Neural crest cell (in vitro differentiated cells): ENCODE results near the gene CXCR3. TPM values are rescaled to one million over a fixed set of nuclear protein-coding genes. Genes with fewer than 3 reads are reported as not detected.

ENCODE experiments used
- DNase-seq: peaks from one replicate; pipeline ENCODE4 v3.0.0; 2021; ENCODE audit warnings: low read depth, mixed read lengths, low spot score
- H3K27ac Mint-ChIP-seq: one replicate; pipeline ENCODE4 v1.8.0; 2021; ENCODE audit warnings: mild to moderate bottlenecking, mixed read lengths; ENCODE audit not compliant: unreplicated experiment
- H3K27me3 Mint-ChIP-seq: 2 replicates; pipeline ENCODE4 v1.8.0; 2021; ENCODE audit warnings: low read depth, mild to moderate bottlenecking, mixed read lengths
- H3K36me3 Mint-ChIP-seq: 2 replicates; pipeline ENCODE4 v1.8.0; 2021; ENCODE audit warnings: low read depth, mild to moderate bottlenecking, mixed read lengths
- H3K4me1 Mint-ChIP-seq: 2 replicates; pipeline ENCODE4 v1.8.0; 2021; ENCODE audit warnings: mixed read lengths
- H3K4me3 Mint-ChIP-seq: one replicate; pipeline ENCODE4 v1.8.0; 2021; ENCODE audit warnings: mild to moderate bottlenecking, mixed read lengths
- H3K9me3 Mint-ChIP-seq: 2 replicates; pipeline ENCODE4 v1.8.0; 2021; ENCODE audit warnings: mixed read lengths
- total RNA-seq: library from RNA; stranded (reverse); gene quantifications from 2 replicates; pipeline ENCODE4 v1.2.1, GENCODE V29; 2021
- TF ChIP-seq, protein P1 (sequence below): fragments of 200-600 bp; sonication (generic); conservative IDR thresholded peaks from 2 replicates; pipeline ENCODE4 v1.5.0; 2021; ENCODE audit warnings: antibody characterized with exemption, mild to moderate bottlenecking

Gene CXCR3
- total RNA-seq, 1 donor from 2014 or later, result not detected

GRCh38 chrX:71586929-71587328 is 31.4 kb downstream of the CXCR3 start:
- H3K27ac Mint-ChIP-seq, result no peak overlapping the region
- TF ChIP-seq, protein P1, sequence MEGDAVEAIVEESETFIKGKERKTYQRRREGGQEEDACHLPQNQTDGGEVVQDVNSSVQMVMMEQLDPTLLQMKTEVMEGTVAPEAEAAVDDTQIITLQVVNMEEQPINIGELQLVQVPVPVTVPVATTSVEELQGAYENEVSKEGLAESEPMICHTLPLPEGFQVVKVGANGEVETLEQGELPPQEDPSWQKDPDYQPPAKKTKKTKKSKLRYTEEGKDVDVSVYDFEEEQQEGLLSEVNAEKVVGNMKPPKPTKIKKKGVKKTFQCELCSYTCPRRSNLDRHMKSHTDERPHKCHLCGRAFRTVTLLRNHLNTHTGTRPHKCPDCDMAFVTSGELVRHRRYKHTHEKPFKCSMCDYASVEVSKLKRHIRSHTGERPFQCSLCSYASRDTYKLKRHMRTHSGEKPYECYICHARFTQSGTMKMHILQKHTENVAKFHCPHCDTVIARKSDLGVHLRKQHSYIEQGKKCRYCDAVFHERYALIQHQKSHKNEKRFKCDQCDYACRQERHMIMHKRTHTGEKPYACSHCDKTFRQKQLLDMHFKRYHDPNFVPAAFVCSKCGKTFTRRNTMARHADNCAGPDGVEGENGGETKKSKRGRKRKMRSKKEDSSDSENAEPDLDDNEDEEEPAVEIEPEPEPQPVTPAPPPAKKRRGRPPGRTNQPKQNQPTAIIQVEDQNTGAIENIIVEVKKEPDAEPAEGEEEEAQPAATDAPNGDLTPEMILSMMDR, result no peak
- H3K36me3 Mint-ChIP-seq, result peaks cover 2% of the 10 kb centered on the region
- H3K4me3 Mint-ChIP-seq, result no peak overlapping the region
- H3K4me1 Mint-ChIP-seq, result peaks cover 5% of the 10 kb centered on the region
- peaks cover 7% of the 10 kb centered on the region for H3K9me3 Mint-ChIP-seq
- no peak for DNase-seq
- no peaks in the 10 kb centered on the region for H3K27me3 Mint-ChIP-seq

DNA sequence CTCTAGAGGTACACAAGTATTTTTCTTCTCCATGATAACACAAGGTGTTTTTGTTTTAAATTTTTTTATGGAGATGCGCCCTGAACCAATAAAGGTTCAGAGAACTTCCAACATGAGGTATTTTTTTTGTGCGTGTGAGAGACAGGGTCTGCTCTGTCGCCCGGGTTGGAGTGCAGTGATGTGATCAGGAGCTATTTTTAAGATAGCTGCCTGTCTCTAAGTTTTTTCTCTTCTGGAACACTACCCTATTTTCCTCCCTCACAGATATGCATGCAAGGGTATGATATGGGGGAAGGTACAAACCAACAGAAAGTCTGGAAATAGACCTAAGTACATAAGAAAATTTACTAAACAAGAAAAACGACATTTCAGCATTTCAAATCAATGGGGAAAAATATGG is 37.1 kb downstream of the CXCR3 start:
- no peak for DNase-seq
- H3K9me3 Mint-ChIP-seq, result peaks cover 7% of the 10 kb centered on the region
- H3K4me1 Mint-ChIP-seq, result no peaks in the 10 kb centered on the region
- H3K36me3 Mint-ChIP-seq, result peaks cover 20% of the 10 kb centered on the region
- H3K4me3 Mint-ChIP-seq, result no peak overlapping the region
- TF ChIP-seq, protein P1, result no peak
- H3K27ac Mint-ChIP-seq, result no peak overlapping the region
- H3K27me3 Mint-ChIP-seq, result no peaks in the 10 kb centered on the region

- Mint-ChIP-seq H3K4me3 (no peak overlapping the region), H3K27me3 (no peaks in the 10 kb centered on the region), H3K36me3 (peaks cover 23% of the 10 kb centered on the region), H3K4me1 (no peaks in the 10 kb centered on the region), H3K9me3 (peaks cover 5% of the 10 kb centered on the region), H3K27ac (no peak overlapping the region)
- no peak for DNase-seq
- TF ChIP-seq, protein P1, result no peak
Measured at GRCh38 chrX:71579990-71580380, 38.3 kb downstream of the CXCR3 start.

DNA sequence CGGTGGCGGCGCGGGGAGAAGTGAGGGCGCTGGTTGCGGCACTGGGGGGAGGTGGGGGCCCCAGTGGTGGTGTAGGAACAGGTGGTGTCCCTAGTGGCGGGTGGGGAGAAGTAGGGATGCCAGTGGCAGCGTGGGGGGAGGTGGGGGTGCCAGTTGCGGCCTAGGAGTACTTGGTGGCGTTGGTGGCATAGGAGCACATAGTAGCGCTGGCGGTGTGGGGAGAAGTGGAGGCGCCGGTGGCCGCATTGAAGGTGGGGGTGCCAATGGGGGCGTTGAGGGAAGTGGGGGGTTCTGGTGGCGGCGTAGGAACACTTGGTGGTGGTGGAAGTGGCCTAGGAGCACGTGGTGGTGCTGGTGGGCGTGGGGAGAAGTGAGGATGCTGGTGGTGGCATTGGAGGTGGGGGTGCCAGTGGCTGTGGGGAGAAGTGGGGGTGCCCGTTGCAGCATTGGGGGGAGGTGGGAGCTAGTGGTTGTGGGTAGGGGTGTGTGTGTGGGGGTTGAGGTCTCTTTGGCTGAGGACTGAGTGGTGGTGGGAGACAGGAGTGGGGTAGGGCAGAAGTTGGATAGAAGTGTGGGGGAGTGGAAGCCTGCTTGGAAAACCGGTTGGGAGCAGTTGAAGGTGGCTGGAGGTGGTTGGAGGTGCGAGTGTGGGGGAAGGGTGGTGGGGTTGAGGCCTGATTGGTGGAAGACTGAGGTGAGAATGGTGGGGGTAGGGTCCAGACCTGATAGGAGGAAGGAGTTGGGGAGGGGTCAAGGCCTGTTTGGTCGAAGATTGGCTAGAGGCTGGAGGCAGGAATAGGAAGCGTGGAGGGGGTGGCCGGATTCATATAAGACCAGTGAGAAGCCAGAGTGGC is 38.9 kb downstream of the CXCR3 start:
- no peak overlapping the region for H3K4me3 Mint-ChIP-seq
- H3K9me3 Mint-ChIP-seq, result peaks cover 5% of the 10 kb centered on the region
- H3K27ac Mint-ChIP-seq, result no peak overlapping the region
- TF ChIP-seq, protein P1, result no peak
- no peaks in the 10 kb centered on the region for H3K4me1 Mint-ChIP-seq
- DNase-seq, result no peak
- no peaks in the 10 kb centered on the region for H3K27me3 Mint-ChIP-seq
- H3K36me3 Mint-ChIP-seq, result peaks cover 23% of the 10 kb centered on the region

DNA sequence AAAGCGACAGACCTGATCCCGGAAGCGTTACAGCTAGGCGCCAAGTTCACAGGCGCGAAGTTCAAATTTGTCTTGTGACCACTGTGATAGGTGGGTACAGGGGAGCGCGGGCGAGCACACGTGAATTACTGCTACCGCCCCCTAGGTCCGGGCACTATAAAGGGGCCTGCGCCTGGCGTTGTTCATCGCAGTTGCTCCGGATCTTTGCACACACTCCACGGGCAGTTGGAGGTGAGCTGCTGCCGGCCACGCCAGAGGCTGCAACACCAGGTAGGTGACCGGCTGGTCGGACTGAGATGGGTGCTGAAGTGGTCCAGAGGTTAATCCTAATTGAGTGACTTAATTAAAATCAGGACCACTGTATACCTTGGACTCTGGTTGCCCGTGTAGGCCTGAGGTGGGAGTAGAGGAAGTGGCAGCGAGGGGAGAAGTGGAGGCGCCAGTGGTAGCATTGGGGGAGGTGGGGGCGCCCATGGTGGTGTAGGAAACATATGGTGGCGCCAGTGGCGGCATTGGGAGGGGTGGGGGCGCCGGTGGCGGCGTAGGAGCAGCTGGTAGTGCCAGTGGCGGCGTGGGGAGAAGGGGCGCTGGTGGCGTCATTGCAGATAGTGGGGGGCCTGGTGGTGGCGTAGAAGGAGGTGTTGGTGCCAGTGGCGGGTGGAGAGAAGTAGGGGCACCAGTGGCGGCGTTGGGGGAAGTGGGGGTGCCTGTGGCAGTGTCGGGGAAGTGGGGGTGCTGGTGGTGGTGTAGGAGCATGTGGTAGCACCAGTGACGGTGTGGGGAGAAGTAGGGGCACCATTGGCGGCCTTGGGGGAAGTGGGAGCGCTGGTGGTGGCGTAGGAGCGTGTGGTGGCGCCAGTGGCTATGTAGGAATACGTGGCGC is 39.8 kb downstream of the CXCR3 start, which contains the start of gene GCNA:
TSS of gene GCNA (plus strand) at position 185 of the 883 bp plus-strand sequence. CDS start 2,385 bp downstream, outside the sequence.
- TF ChIP-seq, protein P1, result no peak
- Mint-ChIP-seq H3K27me3 (no peaks in the 10 kb centered on the region), H3K4me1 (no peaks in the 10 kb centered on the region), H3K36me3 (peaks cover 24% of the 10 kb centered on the region), H3K4me3 (no peak within 1 kb of the TSS), H3K27ac (no peak within 1 kb of the TSS), H3K9me3 (peaks cover 5% of the 10 kb centered on the region)
- DNase-seq, result no peak
